ENCODE results near the gene PDE7B. TPM values are rescaled to one million over a fixed set of nuclear protein-coding genes. Genes with fewer than 3 reads are reported as not detected.

The PDE7B gene
- total RNA-seq, 1 experiment from 2014 or later = not detected

DNA sequence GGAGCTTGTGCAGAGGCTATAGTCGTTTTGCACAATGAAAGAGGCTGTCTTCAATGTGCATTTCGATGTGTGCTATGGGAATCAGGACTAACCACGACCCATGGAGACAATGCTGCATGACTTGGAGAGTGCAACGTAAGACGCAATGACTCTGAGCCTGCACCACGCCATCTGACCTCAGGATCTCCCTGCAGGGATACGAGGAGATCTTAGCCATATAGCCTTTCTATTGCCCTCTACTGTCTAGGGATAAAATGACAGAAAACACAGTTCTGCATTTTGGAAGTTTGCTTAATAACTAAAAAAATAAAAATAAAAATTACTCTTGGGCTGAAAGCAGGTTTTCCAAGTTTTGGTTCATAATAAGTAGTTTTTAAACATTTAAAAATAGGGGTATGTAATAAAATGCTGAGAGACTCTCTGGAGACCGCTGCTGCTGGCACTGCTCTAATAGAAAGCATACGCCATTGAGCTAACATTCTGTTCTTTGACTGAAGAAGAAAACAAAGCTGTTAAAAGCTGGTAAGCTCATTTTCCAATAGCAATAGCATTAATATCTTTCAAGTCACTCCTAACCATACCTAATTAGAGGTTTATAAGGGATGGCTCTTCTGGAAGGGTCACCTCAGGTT, 87.2 kb downstream of the PDE7B start (continued):
- TF ChIP-seq, protein P1, sequence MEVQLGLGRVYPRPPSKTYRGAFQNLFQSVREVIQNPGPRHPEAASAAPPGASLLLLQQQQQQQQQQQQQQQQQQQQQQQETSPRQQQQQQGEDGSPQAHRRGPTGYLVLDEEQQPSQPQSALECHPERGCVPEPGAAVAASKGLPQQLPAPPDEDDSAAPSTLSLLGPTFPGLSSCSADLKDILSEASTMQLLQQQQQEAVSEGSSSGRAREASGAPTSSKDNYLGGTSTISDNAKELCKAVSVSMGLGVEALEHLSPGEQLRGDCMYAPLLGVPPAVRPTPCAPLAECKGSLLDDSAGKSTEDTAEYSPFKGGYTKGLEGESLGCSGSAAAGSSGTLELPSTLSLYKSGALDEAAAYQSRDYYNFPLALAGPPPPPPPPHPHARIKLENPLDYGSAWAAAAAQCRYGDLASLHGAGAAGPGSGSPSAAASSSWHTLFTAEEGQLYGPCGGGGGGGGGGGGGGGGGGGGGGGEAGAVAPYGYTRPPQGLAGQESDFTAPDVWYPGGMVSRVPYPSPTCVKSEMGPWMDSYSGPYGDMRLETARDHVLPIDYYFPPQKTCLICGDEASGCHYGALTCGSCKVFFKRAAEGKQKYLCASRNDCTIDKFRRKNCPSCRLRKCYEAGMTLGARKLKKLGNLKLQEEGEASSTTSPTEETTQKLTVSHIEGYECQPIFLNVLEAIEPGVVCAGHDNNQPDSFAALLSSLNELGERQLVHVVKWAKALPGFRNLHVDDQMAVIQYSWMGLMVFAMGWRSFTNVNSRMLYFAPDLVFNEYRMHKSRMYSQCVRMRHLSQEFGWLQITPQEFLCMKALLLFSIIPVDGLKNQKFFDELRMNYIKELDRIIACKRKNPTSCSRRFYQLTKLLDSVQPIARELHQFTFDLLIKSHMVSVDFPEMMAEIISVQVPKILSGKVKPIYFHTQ (CRISPR knock-in tag; IDR thresholded peaks at IDR 0.05) = no peak
- no peak for TF ChIP-seq IRF2 (CRISPR knock-in tag; IDR thresholded peaks at IDR 0.05; ENCODE audit: borderline replicate concordance, low read depth)

DNA sequence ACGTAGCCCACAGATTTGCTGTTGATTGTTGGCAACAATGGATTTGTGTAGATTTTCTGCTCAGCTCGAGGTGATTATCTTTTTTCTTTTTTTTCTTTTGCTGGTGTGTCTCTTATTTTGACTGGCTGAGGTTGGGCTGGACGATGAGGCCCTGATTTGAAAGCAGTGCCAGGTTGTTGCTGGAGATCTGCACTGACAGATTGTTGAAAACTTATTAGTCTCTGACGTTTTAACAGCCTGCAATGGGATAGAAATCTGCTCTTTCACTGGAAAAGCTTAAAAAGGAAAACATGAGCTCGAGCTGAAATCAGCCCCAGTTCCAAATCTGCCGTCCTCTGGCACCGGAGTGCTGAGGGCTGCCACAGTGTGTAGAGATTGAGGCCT, 87.7 kb downstream of the PDE7B start:
- ChIA-PET POLR2A (no interaction called here), CTCF (interaction anchor here (0.6 to 1.8 kb wide), 3 partner anchors 30 to 404 kb away, joined by 3 to 11 read pairs (median 5); no protein-coding TSS in a partner anchor)
- Mint-ChIP-seq H3K9me3 (no peaks in the 10 kb centered on the region), H3K4me3 (no peak overlapping the region), H3K27ac (no peak overlapping the region), H3K36me3 (no peaks in the 10 kb centered on the region), H3K27me3 (ENCODE audit: low read depth) (no peaks in the 10 kb centered on the region), H3K4me1 (peaks cover 11% of the 10 kb centered on the region)
- DNase-seq (ENCODE audit: low spot score) = no peak
- no peak for ATAC-seq
- TF ChIP-seq CBFB (CRISPR knock-in tag; IDR thresholded peaks at IDR 0.05; ENCODE audit: low read depth) (no peak), MYBL2 (CRISPR knock-in tag; IDR thresholded peaks at IDR 0.05) (no peak), NFYB (CRISPR knock-in tag; conservative IDR thresholded peaks at IDR 0.05; ENCODE audit: low read depth) (no peak), FOXP1 (CRISPR knock-in tag; IDR thresholded peaks at IDR 0.05; ENCODE audit: borderline replicate concordance) (no peak), ZBTB21 (CRISPR knock-in tag; IDR thresholded peaks at IDR 0.05; ENCODE audit: borderline replicate concordance) (no peak), ESRRA (CRISPR knock-in tag; IDR thresholded peaks at IDR 0.05; ENCODE audit: borderline replicate concordance) (no peak), PRRX2 (CRISPR knock-in tag; IDR thresholded peaks at IDR 0.05) (no peak), TEAD4 (CRISPR knock-in tag; IDR thresholded peaks at IDR 0.05) (no peak), RELA (CRISPR knock-in tag; IDR thresholded peaks at IDR 0.05; ENCODE audit: borderline replicate concordance) (no peak), ZNF396 (CRISPR knock-in tag; IDR thresholded peaks at IDR 0.05; ENCODE audit: borderline replicate concordance) (no peak), ZNF219 (CRISPR knock-in tag; IDR thresholded peaks at IDR 0.05; ENCODE audit: borderline replicate concordance) (no peak)
- TF ChIP-seq, protein P2, sequence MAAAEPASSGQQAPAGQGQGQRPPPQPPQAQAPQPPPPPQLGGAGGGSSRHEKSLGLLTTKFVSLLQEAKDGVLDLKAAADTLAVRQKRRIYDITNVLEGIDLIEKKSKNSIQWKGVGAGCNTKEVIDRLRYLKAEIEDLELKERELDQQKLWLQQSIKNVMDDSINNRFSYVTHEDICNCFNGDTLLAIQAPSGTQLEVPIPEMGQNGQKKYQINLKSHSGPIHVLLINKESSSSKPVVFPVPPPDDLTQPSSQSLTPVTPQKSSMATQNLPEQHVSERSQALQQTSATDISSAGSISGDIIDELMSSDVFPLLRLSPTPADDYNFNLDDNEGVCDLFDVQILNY (CRISPR knock-in tag; IDR thresholded peaks at IDR 0.05) = no peak
- TF ChIP-seq, protein P3, sequence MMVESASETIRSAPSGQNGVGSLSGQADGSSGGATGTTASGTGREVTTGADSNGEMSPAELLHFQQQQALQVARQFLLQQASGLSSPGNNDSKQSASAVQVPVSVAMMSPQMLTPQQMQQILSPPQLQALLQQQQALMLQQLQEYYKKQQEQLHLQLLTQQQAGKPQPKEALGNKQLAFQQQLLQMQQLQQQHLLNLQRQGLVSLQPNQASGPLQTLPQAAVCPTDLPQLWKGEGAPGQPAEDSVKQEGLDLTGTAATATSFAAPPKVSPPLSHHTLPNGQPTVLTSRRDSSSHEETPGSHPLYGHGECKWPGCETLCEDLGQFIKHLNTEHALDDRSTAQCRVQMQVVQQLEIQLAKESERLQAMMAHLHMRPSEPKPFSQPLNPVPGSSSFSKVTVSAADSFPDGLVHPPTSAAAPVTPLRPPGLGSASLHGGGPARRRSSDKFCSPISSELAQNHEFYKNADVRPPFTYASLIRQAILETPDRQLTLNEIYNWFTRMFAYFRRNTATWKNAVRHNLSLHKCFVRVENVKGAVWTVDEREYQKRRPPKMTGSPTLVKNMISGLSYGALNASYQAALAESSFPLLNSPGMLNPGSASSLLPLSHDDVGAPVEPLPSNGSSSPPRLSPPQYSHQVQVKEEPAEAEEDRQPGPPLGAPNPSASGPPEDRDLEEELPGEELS (CRISPR knock-in tag; IDR thresholded peaks at IDR 0.05) = no peak
- TF ChIP-seq, protein P4, sequence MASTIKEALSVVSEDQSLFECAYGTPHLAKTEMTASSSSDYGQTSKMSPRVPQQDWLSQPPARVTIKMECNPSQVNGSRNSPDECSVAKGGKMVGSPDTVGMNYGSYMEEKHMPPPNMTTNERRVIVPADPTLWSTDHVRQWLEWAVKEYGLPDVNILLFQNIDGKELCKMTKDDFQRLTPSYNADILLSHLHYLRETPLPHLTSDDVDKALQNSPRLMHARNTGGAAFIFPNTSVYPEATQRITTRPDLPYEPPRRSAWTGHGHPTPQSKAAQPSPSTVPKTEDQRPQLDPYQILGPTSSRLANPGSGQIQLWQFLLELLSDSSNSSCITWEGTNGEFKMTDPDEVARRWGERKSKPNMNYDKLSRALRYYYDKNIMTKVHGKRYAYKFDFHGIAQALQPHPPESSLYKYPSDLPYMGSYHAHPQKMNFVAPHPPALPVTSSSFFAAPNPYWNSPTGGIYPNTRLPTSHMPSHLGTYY (CRISPR knock-in tag; IDR thresholded peaks at IDR 0.05) = no peak
- TF ChIP-seq, protein P5, sequence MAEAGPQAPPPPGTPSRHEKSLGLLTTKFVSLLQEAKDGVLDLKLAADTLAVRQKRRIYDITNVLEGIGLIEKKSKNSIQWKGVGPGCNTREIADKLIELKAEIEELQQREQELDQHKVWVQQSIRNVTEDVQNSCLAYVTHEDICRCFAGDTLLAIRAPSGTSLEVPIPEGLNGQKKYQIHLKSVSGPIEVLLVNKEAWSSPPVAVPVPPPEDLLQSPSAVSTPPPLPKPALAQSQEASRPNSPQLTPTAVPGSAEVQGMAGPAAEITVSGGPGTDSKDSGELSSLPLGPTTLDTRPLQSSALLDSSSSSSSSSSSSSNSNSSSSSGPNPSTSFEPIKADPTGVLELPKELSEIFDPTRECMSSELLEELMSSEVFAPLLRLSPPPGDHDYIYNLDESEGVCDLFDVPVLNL (CRISPR knock-in tag; IDR thresholded peaks at IDR 0.05; ENCODE audit: borderline replicate concordance, low read depth) = no peak
- TF ChIP-seq, protein P6, sequence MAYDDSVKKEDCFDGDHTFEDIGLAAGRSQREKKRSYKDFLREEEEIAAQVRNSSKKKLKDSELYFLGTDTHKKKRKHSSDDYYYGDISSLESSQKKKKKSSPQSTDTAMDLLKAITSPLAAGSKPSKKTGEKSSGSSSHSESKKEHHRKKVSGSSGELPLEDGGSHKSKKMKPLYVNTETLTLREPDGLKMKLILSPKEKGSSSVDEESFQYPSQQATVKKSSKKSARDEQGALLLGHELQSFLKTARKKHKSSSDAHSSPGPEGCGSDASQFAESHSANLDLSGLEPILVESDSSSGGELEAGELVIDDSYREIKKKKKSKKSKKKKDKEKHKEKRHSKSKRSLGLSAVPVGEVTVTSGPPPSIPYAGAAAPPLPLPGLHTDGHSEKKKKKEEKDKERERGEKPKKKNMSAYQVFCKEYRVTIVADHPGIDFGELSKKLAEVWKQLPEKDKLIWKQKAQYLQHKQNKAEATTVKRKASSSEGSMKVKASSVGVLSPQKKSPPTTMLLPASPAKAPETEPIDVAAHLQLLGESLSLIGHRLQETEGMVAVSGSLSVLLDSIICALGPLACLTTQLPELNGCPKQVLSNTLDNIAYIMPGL (CRISPR knock-in tag; IDR thresholded peaks at IDR 0.05) = no peak
- TF ChIP-seq, protein P7, sequence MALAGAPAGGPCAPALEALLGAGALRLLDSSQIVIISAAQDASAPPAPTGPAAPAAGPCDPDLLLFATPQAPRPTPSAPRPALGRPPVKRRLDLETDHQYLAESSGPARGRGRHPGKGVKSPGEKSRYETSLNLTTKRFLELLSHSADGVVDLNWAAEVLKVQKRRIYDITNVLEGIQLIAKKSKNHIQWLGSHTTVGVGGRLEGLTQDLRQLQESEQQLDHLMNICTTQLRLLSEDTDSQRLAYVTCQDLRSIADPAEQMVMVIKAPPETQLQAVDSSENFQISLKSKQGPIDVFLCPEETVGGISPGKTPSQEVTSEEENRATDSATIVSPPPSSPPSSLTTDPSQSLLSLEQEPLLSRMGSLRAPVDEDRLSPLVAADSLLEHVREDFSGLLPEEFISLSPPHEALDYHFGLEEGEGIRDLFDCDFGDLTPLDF (CRISPR knock-in tag; IDR thresholded peaks at IDR 0.05) = no peak

Data from WTC11 (cell line).